NK-92 treated with Interleukin-12 subunit alpha and Interleukin-12 subunit beta, amount 100 ng/mL, for 24 hours (cell line): ENCODE results near the gene METTL22.

Source experiments
- DNase-seq: peaks from one replicate; lab custom pipeline; 2025; lab: John Stamatoyannopoulos, UW

Gene METTL22

GRCh38 chr16:8696880-8697279, 75.4 kb downstream of the METTL22 start:
- DNase-seq, result no peak

DNA sequence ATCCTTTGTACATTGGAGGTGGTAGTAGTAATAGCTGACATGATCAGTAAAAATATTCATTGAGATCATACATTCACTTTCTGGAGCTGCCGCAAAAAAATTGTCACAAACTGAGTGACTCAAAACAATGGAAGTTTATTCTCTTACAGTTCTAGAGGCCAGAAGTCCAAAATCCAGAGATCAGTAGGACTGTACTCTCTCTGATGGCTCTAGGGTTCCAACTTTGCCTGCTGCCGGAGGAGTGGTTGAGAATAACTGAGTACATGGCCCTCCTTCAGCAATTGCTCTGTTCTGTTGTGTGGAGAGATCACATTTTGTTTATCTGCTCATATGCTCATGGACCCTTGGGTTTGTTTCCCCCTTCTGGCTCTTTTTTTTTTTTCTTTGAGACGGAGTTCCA, 76.5 kb downstream of the METTL22 start:
- no peak for DNase-seq
